Liver (tissue), 9 donors: ENCODE data around the gene TLE3. TPM values are rescaled to one million over a fixed set of nuclear protein-coding genes. Genes with fewer than 3 reads are reported as not detected.

Source experiments
- DNase-seq: peaks from one replicate; pipeline ENCODE4 v3.0.0-alpha.2; 2017; ENCODE audit warnings: low spot score
- H3K27ac ChIP-seq, 2 donors: one replicate each; pipeline ENCODE4 v1.7.0; 2013; ENCODE audit warnings: inconsistent platforms in 2 of 2, low read length in 2 of 2, control low read depth in 1 of 2, low read depth in 1 of 2, mild to moderate bottlenecking in 1 of 2
- H3K27me3 ChIP-seq, 4 donors: one replicate each; pipeline versions ENCODE4 v1.6.1 to v1.7.0; 2013; ENCODE audit warnings: low read length in 3 of 4, inconsistent platforms in 1 of 4, mild to moderate bottlenecking in 1 of 4, moderate library complexity in 1 of 4; ENCODE audit not compliant: control insufficient read depth in 4 of 4, insufficient read depth in 4 of 4
- H3K36me3 ChIP-seq, 4 donors: one replicate each; pipeline versions ENCODE4 v1.6.1 to v1.7.0; 2013; ENCODE audit warnings: low read length in 3 of 4, mild to moderate bottlenecking in 3 of 4, low read depth in 1 of 4, moderate library complexity in 1 of 4; ENCODE audit not compliant: control insufficient read depth in 4 of 4, insufficient read depth in 3 of 4
- H3K4me1 ChIP-seq, 4 donors: one replicate each; pipeline versions ENCODE4 v1.6.1 to v1.7.0; 2013; ENCODE audit warnings: low read length in 3 of 4, mild to moderate bottlenecking in 3 of 4, moderate library complexity in 1 of 4; ENCODE audit not compliant: control insufficient read depth in 4 of 4, insufficient read depth in 4 of 4
- H3K4me3 ChIP-seq, 3 donors: one replicate each; pipeline versions ENCODE4 v1.6.1 to v1.7.0; 2013; ENCODE audit warnings: low read length in 3 of 3, control low read depth in 1 of 3, low read depth in 1 of 3, mild to moderate bottlenecking in 1 of 3
- H3K9ac ChIP-seq, 2 donors: one replicate each; pipeline ENCODE4 v1.7.0; 2013; ENCODE audit warnings: low read length in 2 of 2, mild to moderate bottlenecking in 2 of 2, moderate library complexity in 2 of 2, control low read depth in 1 of 2, low read depth in 1 of 2
- H3K9me3 ChIP-seq, 4 donors: one replicate each; pipeline versions ENCODE4 v1.6.1 to v1.7.0; 2013; ENCODE audit warnings: low read length in 3 of 4; ENCODE audit not compliant: control insufficient read depth in 4 of 4
- ATF3 ChIP-seq: IDR thresholded peaks from 2 replicates; pipeline ENCODE4 v1.6.1; 2016; ENCODE audit warnings: antibody characterized with exemption
- CTCF ChIP-seq: fragments of 150-350 bp; IDR thresholded peaks from 2 replicates; pipeline ENCODE4 v1.5.1; 2017; ENCODE audit warnings: improper control_type of control experiment, low read depth, low read length; ENCODE audit not compliant: missing input control
- HNF4A ChIP-seq, 2 donors: conservative IDR thresholded peaks; 2 replicates each; pipeline ENCODE4 v1.6.1; 2016; ENCODE audit warnings: antibody characterized with exemption in 2 of 2, mild to moderate bottlenecking in 2 of 2
- HNF4G ChIP-seq: IDR thresholded peaks from 2 replicates; pipeline ENCODE4 v1.6.1; 2016; ENCODE audit warnings: antibody characterized with exemption
- NR2F2 ChIP-seq: IDR thresholded peaks from 2 replicates; pipeline ENCODE4 v1.6.1; 2016; ENCODE audit warnings: antibody characterized with exemption
- RAD21 ChIP-seq, 2 donors: IDR thresholded peaks; 2 replicates each; pipeline ENCODE4 v1.6.1; 2016; ENCODE audit warnings: antibody characterized with exemption in 2 of 2, mild to moderate bottlenecking in 2 of 2
- REST ChIP-seq: IDR thresholded peaks from 2 replicates; pipeline ENCODE4 v1.6.1; 2016; ENCODE audit warnings: antibody characterized with exemption, mild to moderate bottlenecking
- SP1 ChIP-seq: IDR thresholded peaks from 2 replicates; pipeline ENCODE4 v1.6.1; 2018; ENCODE audit warnings: antibody characterized with exemption, mild to moderate bottlenecking
- YY1 ChIP-seq: IDR thresholded peaks from 2 replicates; pipeline ENCODE4 v1.6.1; 2016; ENCODE audit warnings: antibody characterized with exemption, mild to moderate bottlenecking
- ZBTB33 ChIP-seq: IDR thresholded peaks from 2 replicates; pipeline ENCODE4 v1.6.1; 2016; ENCODE audit warnings: antibody characterized with exemption
- WGBS: extraction: QIAGEN DNeasy Blood & Tissue Kit; methylation state at CpG from one replicate; pipeline ENCODE4 v1.1.7; 2013; 5-methylcytosine and 5-hydroxymethylcytosine counted together
- polyA plus RNA-seq, 2 donors: library from polyadenylated mRNA; stranded (reverse) in 1 of 2; unstranded in 1 of 2; fragments of 200-250 nt in 1 of 2; fragments of >200 nt in 1 of 2; fragmentation: Nextera tagmentation in 1 of 2; extraction: Ambion mirVana in 1 of 2; gene quantifications; one replicate each; pipeline versions ENCODE4 v1.2.1 to v1.2.3, GENCODE V29; 2013 to 2015
- total RNA-seq, 2 donors: library from RNA; depleted of rRNA; stranded (reverse); fragments of >200 nt; gene quantifications; one replicate each; pipeline ENCODE4 v1.2.3, GENCODE V29; 2014
- donor health status: healthy.
- donor health status: healthy.
- donor health status: healthy.
- donor health status: healthy.
- donor health status: healthy.

Gene TLE3
- total and polyA plus RNA-seq, 4 donors: 1.2 to 13.7 (median 8.5) TPM

GRCh38 chr15:70083946-70084345 lies 13.8 kb downstream of the TLE3 start:
- Histone ChIP-seq H3K27ac (no peak overlapping the region), H3K36me3 (peaks cover 4 to 32% (median 26%) of the 10 kb centered on the region in 4 donors), H3K4me1 (peaks cover 9 to 21% (median 15%) of the 10 kb centered on the region in 4 donors), H3K27me3 (no peaks in the 10 kb centered on the region), H3K9me3 (no peaks in the 10 kb centered on the region), H3K9ac (no peak overlapping the region), H3K4me3 (no peak overlapping the region)
- 97% methylated on average over 1 of the region's 1 CpG for WGBS
- DNase-seq: no peak
- no peak for TF ChIP-seq CTCF
- TF ChIP-seq SP1: no peak
- no peak for TF ChIP-seq HNF4G
- no peak for TF ChIP-seq ZBTB33
- TF ChIP-seq NR2F2: no peak
- no peak for TF ChIP-seq HNF4A (conservative IDR thresholded peaks at IDR 0.05)

GRCh38 chr15:70083418-70083817 lies 14.3 kb downstream of the TLE3 start:
- 100% methylated on average over 1 of the region's 1 CpG for WGBS
- Histone ChIP-seq H3K4me3 (no peak overlapping the region), H3K4me1 (peaks cover 9 to 26% (median 20%) of the 10 kb centered on the region in 4 donors), H3K9ac (no peak overlapping the region), H3K9me3 (no peaks in the 10 kb centered on the region), H3K36me3 (peaks cover 4 to 32% (median 26%) of the 10 kb centered on the region in 4 donors), H3K27ac (no peak overlapping the region), H3K27me3 (no peaks in the 10 kb centered on the region)
- DNase-seq: no peak
- TF ChIP-seq REST: no peak
- no peak for TF ChIP-seq RAD21 (IDR thresholded peaks at IDR 0.05)
- no peak for TF ChIP-seq ZBTB33
- TF ChIP-seq NR2F2: no peak
- no peak for TF ChIP-seq ATF3
- no peak for TF ChIP-seq YY1
